ENCODE results near the gene PTPN12. TPM values are rescaled to one million over a fixed set of nuclear protein-coding genes. Genes with fewer than 3 reads are reported as not detected.

Gene PTPN12
- total RNA-seq, 1 experiment from 2014 or later: 59.7 TPM

DNA sequence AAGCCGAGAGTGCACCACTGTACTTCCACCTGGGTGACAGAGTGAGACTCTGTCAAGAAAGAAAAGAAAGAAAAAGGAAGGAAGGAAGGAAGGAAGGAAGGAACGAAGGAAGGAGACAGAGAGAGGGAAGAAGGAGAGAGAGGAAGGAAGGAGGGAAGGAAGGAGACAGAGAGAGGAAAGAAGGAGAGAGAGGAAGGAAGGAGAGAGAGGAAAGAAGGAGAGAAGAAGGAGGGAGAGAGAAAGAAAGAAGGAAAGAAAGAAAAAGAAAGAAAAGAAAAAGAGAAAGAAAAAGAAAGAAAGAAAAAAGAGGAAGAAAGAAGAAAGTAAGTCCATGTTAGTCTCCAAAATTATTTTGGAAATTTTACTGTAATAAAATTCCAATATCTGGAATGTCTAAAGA is 125.8 kb downstream of the PTPN12 start:
- no peak for DNase-seq (ENCODE audit: low read depth)

DNA sequence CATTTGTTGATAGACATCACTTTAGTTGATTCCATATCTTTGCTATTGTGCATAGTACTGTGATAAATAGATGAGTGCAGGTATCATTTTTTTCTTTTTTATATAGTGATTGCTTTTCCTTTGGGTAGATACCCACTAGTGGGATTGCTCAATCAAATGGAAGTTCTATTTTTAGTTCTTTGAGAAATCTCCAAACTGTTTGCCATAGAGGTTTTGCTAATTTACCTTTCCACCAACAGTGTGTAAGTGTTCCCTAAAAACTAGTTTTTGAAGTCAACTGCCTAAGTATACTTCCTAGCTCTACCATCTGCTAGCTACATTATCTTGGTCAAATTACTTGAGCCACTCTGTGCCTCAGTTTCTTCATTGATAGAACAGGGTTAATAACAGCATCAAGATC is 127.6 kb downstream of the PTPN12 start:
- DNase-seq (ENCODE audit: low read depth): no peak

GRCh38 chr7:77665161-77665560 is 128.1 kb downstream of the PTPN12 start:
- DNase-seq (ENCODE audit: low read depth): no peak

GRCh38 chr7:77667459-77668086 is 130.5 kb downstream of the PTPN12 start:
- no peak for DNase-seq (ENCODE audit: low read depth)

DNA sequence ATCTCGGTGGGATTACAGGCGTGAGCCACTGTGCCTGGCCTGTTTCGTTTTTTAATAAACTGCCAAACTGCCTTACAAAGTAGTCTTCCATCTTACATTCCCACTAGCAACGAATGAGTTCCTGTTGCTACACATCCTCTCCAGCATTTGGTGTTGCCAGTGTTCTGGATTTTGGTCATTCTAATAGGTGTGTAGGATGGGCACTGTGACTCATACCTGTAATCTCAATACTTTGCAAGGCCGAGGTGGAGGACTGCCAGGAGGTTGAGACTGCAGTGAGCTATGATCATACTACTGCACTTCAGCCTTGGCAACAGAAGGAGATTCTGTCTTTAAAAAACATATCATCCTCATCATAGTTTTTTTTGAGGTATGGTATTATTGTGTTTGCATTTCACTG is 137.8 kb downstream of the PTPN12 start:
- DNase-seq (ENCODE audit: low read depth): peak; percentile 86

DNA sequence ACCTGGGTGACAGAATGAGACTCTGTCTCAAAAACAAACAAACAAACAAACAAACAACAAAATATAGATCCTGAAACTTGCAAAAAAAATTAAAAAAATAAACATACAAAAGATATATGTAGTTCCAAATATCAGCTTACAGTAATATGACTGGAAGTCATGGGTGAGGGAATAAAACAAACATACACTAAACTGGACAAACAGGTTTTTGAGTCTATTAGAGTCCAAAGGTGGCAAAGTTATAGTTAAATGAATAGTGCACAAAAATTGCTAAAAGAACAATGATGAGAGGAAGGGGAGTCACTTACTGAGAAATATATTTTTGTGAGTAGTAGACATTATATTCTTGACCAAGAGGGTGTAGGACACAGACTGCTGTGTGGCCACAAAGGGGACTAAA is 142.5 kb downstream of the PTPN12 start:
- DNase-seq (ENCODE audit: low read depth): no peak

DNA sequence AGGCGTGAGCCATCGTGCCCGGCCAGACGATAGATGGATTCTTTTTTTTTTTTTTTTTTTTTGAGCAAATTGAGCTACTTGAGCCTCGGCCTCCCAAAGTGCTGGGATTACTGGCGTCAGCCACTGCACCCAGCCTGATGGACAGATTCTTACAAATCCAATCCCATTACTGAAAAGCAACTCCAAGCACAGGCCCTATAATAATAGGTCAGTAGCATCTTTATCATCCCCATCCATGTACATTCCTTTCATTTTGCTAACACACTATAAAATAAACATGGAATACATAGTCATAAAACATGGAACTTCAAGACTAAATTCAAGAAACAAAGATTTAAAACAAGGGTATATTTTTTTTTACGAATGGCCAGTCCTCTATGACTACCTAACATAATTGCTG is 143.2 kb downstream of the PTPN12 start:
- DNase-seq (ENCODE audit: low read depth): no peak

DNA sequence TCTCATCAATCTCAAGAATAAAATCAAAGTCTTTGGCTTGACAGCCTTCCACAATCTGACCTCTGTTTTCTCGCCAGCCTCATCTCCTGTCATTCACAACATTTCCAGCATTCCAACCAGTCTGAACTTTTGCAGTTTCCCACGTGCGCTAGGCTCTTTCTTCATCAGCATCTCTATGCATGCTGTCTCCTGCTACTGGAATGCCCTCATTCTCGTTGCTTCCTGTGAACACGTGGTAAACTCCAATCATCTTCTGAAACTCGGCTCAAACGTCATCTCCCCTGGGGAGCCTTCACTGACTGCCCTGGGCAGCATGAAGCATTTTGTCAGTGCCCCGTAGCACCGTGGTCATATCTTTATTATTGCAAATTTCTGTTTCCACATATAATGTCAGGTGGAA is 146.9 kb downstream of the PTPN12 start:
- DNase-seq (ENCODE audit: low read depth): no peak

DNA sequence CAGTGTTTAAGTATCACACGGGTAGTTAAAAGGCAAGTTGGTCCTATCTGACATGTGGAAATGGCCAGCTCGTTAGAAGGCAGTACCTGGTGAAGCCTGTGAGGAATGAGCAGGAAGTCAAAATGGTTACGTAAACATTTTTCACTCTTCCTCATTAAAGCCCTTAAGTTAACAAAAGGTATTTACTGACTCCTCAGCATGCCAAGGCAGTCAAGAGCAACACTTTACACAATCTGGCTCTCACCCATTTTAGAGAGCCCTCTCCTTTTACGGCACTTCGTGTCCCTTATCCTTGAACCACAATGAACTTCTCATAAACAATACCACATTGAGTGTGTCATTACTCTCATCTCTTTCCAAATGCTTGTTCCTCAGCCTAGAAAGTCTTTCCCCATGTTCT is 148.1 kb downstream of the PTPN12 start:
- peak; percentile 31 for DNase-seq (ENCODE audit: low read depth)

DNA sequence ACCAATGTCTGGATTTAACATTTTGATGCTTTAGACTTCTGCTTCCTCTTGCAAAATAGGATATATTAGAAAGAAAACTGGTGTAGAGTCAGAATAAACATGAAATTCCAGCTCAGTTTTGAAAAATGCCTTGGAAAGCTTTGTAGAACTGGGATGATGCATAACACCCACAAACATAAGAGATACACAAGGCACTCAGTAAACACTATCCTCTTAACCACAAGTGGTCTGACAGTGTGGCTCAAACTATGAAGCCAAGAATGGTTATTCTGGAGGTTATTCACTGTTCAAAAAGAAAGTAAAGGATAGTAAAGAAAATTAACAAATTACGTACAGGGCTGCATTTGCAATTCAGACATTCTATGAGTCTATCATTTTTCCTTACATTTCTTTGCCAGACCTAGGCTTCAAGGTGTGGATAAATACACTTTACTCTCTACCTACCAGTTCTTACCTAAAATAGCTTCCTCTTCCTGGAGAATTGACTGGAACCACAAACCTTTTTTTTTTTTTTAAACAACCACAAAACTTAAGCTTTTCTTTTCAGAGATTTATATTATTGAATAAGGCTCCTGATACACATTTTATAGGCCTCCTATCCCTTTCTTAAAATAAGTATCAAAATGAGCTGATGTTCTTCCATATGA is 150.1 kb downstream of the PTPN12 start:
- DNase-seq (ENCODE audit: low read depth): peak; percentile 37

GRCh38 chr7:77687747-77688144 is 150.7 kb downstream of the PTPN12 start:
- DNase-seq (ENCODE audit: low read depth): no peak

Other genes with a start within 250 kb of the PTPN12 start
- 4.4 and 6.9 TPM in 2 replicates for gene GSAP, start 120.9 kb upstream of the PTPN12 start, total RNA-seq (2014; rRNA removed; shearing (Covaris generic))
- gene RSBN1L, start 159.2 kb downstream of the PTPN12 start, total RNA-seq (2014; rRNA removed; shearing (Covaris generic)): 24.1 and 27.6 TPM in 2 replicates

Data from M059J (cell line).